Measurements from ENCODE around the gene MAPK9. TPM values are rescaled to one million over a fixed set of nuclear protein-coding genes. Genes with fewer than 3 reads are reported as not detected.

Gene MAPK9
- total and polyA plus RNA-seq, 7 experiments from 2014 or later: 14.7 to 41.4 (median 30.4) TPM

DNA sequence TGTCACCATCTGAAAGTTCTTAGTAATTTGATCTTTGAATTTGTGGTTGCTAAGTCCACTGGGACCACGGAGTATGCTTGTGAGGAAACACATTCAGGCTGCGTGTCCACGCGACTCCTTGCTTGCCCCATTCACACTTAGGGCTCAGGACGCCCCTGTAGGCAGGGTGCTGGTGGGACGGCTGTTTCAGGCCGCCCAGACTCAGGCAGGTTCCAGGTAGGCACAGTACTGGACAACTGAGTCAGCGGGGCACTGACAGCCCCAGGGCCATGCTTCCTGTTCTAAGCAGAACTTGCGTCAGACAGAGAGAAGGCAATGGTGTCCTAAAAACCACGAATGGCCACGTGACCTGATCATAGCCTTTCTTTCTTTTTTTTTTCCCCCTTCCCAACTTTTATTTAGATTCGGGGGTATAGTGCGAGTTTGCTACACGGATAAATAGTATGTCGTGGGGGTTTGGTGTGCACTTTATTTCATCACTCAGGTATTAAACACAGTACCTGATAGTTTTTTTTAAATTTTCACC lies 75.2 kb downstream of the MAPK9 start:
- Mint-ChIP-seq H3K27me3 (peaks cover 0 to 17% (median 12%) of the 10 kb centered on the region in 5 donors), H3K9me3 (peaks cover 15 to 70% (median 34%) of the 10 kb centered on the region in 11 donors), H3K4me3 (no peak overlapping the region), H3K27ac (no peak overlapping the region), H3K36me3 (peaks cover 0 to 13% (median 8%) of the 10 kb centered on the region in 5 donors), H3K4me1 (peaks cover 0 to 4% (median 0%) of the 10 kb centered on the region in 7 donors)
- no peak overlapping the region for H3K27ac ChIP-seq (ENCODE audit: low read depth, low read length)
- H3K4me1 ChIP-seq (ENCODE audit: control insufficient read depth in 2 of 2, insufficient read depth in 2 of 2, low read length in 2 of 2): no peaks in the 10 kb centered on the region
- CTCF ChIA-PET: no interaction called here
- DNase-seq: no peak
- H3K9me3 ChIP-seq (ENCODE audit: control insufficient read depth in 2 of 3, low read length in 3 of 3): peaks cover 0 to 43% (median 0%) of the 10 kb centered on the region in 3 experiments
- H3K27me3 ChIP-seq (ENCODE audit: control insufficient read depth in 2 of 2, insufficient read depth in 2 of 2, low read length in 2 of 2): no peaks in the 10 kb centered on the region
- intact Hi-C loops (cut with micrococcal nuclease): no loop called here
- no peak overlapping the region for H3K4me3 ChIP-seq (ENCODE audit: low read length)
- POLR2A ChIA-PET: no interaction called here
- no peak for ATAC-seq
- no peaks in the 10 kb centered on the region for H3K36me3 ChIP-seq (ENCODE audit: control insufficient read depth in 2 of 3, insufficient read depth in 3 of 3, low read length in 3 of 3)

DNA sequence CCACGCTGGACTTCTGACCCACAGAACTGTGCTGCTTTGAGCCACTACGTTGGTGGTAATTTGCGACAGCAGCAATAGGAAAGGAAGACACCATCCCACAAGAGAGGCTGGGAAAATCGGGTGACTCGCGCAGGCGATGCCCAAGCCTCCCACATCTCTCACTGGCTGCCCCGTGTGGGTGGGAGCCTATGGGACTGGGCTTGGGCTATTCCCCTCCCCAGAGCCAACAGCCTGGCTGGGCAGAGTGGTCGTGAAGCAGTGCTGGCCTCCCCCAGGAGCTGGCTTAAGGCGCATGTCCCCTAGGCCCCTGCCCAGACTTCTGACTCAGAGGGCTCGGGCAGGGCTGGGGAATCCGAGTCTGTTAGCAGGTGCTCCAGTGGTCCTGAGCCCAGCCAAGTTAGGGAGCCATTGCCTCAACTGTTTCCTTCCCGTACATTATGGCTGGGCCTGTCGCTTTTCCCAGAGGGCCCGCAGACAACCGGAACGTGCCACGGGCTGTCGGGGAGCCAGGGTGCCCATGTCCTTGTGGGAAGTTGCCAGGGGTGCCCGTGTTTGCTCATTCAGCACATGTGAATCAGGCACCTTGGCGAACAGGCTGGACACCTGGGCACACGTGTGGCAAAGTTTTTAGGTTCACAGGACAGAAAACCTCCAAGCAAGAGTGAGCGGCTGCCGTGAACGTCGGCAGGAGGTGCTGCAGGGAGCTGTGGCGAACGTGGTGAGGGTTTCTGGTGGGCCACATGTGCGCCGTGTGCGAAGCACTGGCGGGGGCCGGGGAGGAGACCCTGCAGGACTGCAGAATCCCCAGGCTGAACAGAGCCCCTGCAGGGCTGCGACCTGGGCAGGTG lies 75.9 kb downstream of the MAPK9 start:
- CTCF ChIA-PET: no interaction called here
- Mint-ChIP-seq H3K36me3 (peaks cover 0 to 13% (median 8%) of the 10 kb centered on the region in 5 donors), H3K27ac (no peak overlapping the region), H3K4me1 (peaks cover 0 to 4% (median 0%) of the 10 kb centered on the region in 7 donors), H3K27me3 (peaks cover 0 to 17% (median 12%) of the 10 kb centered on the region in 5 donors), H3K4me3 (no peak overlapping the region), H3K9me3 (peaks cover 15 to 63% (median 34%) of the 10 kb centered on the region in 11 donors)
- no peak overlapping the region for H3K4me3 ChIP-seq (ENCODE audit: low read length)
- H3K36me3 ChIP-seq (ENCODE audit: control insufficient read depth in 2 of 3, insufficient read depth in 3 of 3, low read length in 3 of 3): no peaks in the 10 kb centered on the region
- no peaks in the 10 kb centered on the region for H3K4me1 ChIP-seq (ENCODE audit: control insufficient read depth in 2 of 2, insufficient read depth in 2 of 2, low read length in 2 of 2)
- no peak overlapping the region for H3K27ac ChIP-seq (ENCODE audit: low read depth, low read length)
- no peak for ATAC-seq
- no peaks in the 10 kb centered on the region for H3K27me3 ChIP-seq (ENCODE audit: control insufficient read depth in 2 of 2, insufficient read depth in 2 of 2, low read length in 2 of 2)
- intact Hi-C loops (cut with micrococcal nuclease): no loop called here
- peaks cover 0 to 38% (median 0%) of the 10 kb centered on the region in 3 experiments for H3K9me3 ChIP-seq (ENCODE audit: control insufficient read depth in 2 of 3, low read length in 3 of 3)
- POLR2A ChIA-PET: no interaction called here
- DNase-seq: no peak

DNA sequence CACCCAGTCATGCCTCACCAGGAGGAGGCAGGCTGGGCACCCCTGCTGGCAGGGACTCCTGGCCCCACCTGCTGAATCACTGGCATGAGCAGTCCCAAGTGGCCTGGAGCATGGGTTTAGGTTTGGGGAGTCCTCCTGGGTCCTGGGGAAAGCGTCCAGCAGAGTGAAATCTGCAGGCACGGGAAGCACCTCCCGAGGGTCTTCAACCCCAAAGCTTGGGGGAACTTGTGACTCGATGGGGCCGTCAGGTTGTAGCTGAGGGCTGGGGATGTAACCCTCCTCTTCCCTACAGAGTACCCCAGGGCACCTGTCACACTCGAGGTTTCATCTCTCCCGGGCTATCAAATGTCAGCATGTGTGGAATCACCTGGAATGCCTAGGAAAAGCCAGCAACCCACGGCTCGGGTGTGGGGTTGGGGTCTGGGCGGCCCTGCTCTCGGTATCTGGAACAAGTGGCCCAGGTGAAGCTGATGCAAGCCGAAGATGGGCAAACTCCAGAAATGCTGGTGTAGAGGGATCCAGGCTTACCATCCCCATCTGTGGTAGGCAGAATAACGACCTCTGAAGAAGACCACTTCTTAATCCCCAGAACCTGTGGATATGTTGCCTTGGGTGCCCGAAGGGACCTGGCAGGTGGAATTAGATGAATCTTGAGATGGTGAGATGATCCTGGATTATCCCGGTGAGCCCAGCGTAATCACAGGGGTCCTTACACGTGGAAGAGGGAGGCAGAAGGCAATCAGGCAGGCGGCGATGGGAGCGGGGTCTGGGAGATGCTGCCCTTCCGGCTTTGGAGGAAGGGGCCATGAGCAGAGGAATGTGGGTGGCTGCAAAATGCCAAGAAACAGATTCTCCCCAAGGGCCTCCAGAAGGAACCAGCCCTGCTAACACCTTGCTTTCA lies 76.8 kb downstream of the MAPK9 start:
- peaks cover 14 to 56% (median 32%) of the 10 kb centered on the region in 11 donors for H3K9me3 Mint-ChIP-seq
- peaks cover 0 to 10% (median 6%) of the 10 kb centered on the region in 5 donors for H3K36me3 Mint-ChIP-seq
- H3K4me1 ChIP-seq (ENCODE audit: control insufficient read depth in 2 of 2, insufficient read depth in 2 of 2, low read length in 2 of 2): no peaks in the 10 kb centered on the region
- H3K27me3 Mint-ChIP-seq: peaks cover 4 to 23% (median 17%) of the 10 kb centered on the region in 5 donors
- no peaks in the 10 kb centered on the region for H3K36me3 ChIP-seq (ENCODE audit: control insufficient read depth in 2 of 3, insufficient read depth in 3 of 3, low read length in 3 of 3)
- H3K4me1 Mint-ChIP-seq: peaks cover 0 to 4% (median 0%) of the 10 kb centered on the region in 7 donors
- no peak overlapping the region for H3K27ac ChIP-seq (ENCODE audit: low read depth, low read length)
- intact Hi-C loops (cut with micrococcal nuclease): no loop called here
- no peak for DNase-seq
- H3K27me3 ChIP-seq (ENCODE audit: control insufficient read depth in 2 of 2, insufficient read depth in 2 of 2, low read length in 2 of 2): no peaks in the 10 kb centered on the region
- no peak for ATAC-seq
- CTCF ChIA-PET: interaction anchor here (1.1 kb wide), 1 partner anchor 11 kb away, joined by 3 read pairs; no protein-coding TSS in a partner anchor
- no peak overlapping the region for H3K4me3 Mint-ChIP-seq
- H3K4me3 ChIP-seq (ENCODE audit: low read length): no peak overlapping the region
- H3K9me3 ChIP-seq (ENCODE audit: control insufficient read depth in 2 of 3, low read length in 3 of 3): peaks cover 0 to 32% (median 0%) of the 10 kb centered on the region in 3 experiments
- POLR2A ChIA-PET: no interaction called here
- no peak overlapping the region for H3K27ac Mint-ChIP-seq

DNA sequence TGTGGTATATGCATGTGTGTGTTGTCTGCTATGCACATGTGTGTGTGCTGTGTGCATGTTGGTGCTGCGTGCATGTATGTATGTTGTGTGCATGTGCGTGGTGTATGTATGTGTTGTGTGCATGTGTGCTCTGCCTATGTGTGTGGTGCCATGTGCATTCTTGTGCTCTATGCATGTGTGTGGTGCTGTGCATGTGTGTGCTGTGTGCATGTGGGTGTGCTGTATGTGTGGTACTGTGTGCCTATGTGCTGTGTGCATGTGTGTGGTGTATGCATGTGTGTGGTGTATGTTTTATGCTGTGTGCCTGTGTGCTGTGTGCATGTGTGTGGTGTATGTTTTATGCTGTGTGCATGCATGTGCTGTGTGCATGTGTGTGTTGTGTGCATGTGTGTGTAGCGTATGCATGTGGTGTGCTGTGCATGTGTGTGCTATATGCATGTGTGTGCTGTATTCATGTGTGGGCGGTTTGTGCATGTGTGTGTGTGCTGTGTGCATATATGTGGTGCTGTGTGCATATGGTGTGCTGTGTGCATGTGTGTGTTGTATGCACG lies 78.2 kb downstream of the MAPK9 start:
- Mint-ChIP-seq H3K9me3 (peaks cover 4 to 42% (median 19%) of the 10 kb centered on the region in 11 donors), H3K4me3 (no peak overlapping the region), H3K4me1 (peaks cover 0 to 4% (median 0%) of the 10 kb centered on the region in 7 donors), H3K36me3 (peaks cover 0 to 8% (median 0%) of the 10 kb centered on the region in 5 donors), H3K27me3 (peaks cover 10 to 23% (median 19%) of the 10 kb centered on the region in 5 donors), H3K27ac (no peak overlapping the region)
- ChIA-PET CTCF (no interaction called here), POLR2A (no interaction called here)
- Histone ChIP-seq H3K27ac (ENCODE audit: low read depth, low read length) (no peak overlapping the region), H3K9me3 (ENCODE audit: control insufficient read depth in 2 of 3, low read length in 3 of 3) (peaks cover 0 to 28% (median 0%) of the 10 kb centered on the region in 3 experiments), H3K4me1 (ENCODE audit: control insufficient read depth in 2 of 2, insufficient read depth in 2 of 2, low read length in 2 of 2) (no peaks in the 10 kb centered on the region), H3K36me3 (ENCODE audit: control insufficient read depth in 2 of 3, insufficient read depth in 3 of 3, low read length in 3 of 3) (no peaks in the 10 kb centered on the region), H3K4me3 (ENCODE audit: low read length) (no peak overlapping the region), H3K27me3 (ENCODE audit: control insufficient read depth in 2 of 2, insufficient read depth in 2 of 2, low read length in 2 of 2) (peaks cover 0 to 5% of the 10 kb centered on the region in 2 donors)
- ATAC-seq (no peak), DNase-seq (no peak)
- intact Hi-C loops (cut with micrococcal nuclease): no loop called here

DNA sequence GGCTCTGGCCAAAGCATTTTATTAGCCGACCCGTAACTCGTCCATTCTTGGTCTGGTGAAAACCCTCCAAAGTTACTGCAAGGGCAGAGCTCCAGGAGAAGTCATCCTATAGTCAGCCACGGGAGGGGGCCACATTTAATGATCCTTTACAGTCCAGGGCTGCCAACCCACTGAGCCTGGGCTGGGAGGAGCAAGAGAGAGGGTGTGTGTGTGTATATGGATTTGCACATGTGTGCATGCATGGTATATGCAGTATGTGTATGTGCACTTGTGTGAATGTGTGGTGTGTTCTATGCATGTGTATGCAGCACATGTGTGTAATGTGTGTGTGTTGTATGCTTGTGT lies 78.7 kb downstream of the MAPK9 start:
- peaks cover 3 to 8% (median 4%) of the 10 kb centered on the region in 7 donors for H3K4me1 Mint-ChIP-seq
- Histone ChIP-seq H3K4me3 (ENCODE audit: low read length) (no peak overlapping the region), H3K27me3 (ENCODE audit: control insufficient read depth in 2 of 2, insufficient read depth in 2 of 2, low read length in 2 of 2) (peaks cover 0 to 5% of the 10 kb centered on the region in 2 donors), H3K27ac (ENCODE audit: low read depth, low read length) (no peak overlapping the region), H3K9me3 (ENCODE audit: control insufficient read depth in 2 of 3, low read length in 3 of 3) (peaks cover 0 to 27% (median 0%) of the 10 kb centered on the region in 3 experiments), H3K4me1 (ENCODE audit: control insufficient read depth in 2 of 2, insufficient read depth in 2 of 2, low read length in 2 of 2) (no peaks in the 10 kb centered on the region), H3K36me3 (ENCODE audit: control insufficient read depth in 2 of 3, insufficient read depth in 3 of 3, low read length in 3 of 3) (no peaks in the 10 kb centered on the region)
- ChIA-PET POLR2A (no interaction called here), CTCF (no interaction called here)
- no peak overlapping the region for H3K4me3 Mint-ChIP-seq
- peaks cover 0 to 37% (median 16%) of the 10 kb centered on the region in 11 donors for H3K9me3 Mint-ChIP-seq
- H3K27me3 Mint-ChIP-seq: peaks cover 14 to 28% (median 23%) of the 10 kb centered on the region in 5 donors
- intact Hi-C loops (cut with micrococcal nuclease): no loop called here
- H3K27ac Mint-ChIP-seq: no peak overlapping the region
- DNase-seq (no peak), ATAC-seq (no peak)
- peaks cover 0 to 3% (median 0%) of the 10 kb centered on the region in 5 donors for H3K36me3 Mint-ChIP-seq

Data from naive thymus-derived CD4-positive, alpha-beta T cell (primary cell).